HCT116 (cell line): ENCODE data around the gene FBXO21.

Source experiments
- CEBPB ChIP-seq: IDR thresholded peaks from 2 replicates; pipeline ENCODE4 v1.6.1; 2012; ENCODE audit warnings: low read depth
- EGR1 ChIP-seq: IDR thresholded peaks from 2 replicates; pipeline ENCODE4 v1.6.1; 2012; ENCODE audit warnings: low read depth
- ELF1 ChIP-seq: IDR thresholded peaks from 2 replicates; pipeline ENCODE4 v1.6.1; 2012; ENCODE audit warnings: low read depth, borderline replicate concordance
- EZH2 ChIP-seq: fragments of 200-600 bp; sonication (generic); IDR thresholded peaks from 2 replicates; pipeline ENCODE4 v1.6.1; 2017; ENCODE audit warnings: antibody characterized with exemption, mixed run types
- FOSL1 ChIP-seq: IDR thresholded peaks from 2 replicates; pipeline ENCODE4 v1.6.1; 2012; ENCODE audit warnings: low read depth
- POLR2A ChIP-seq: IDR thresholded peaks from 2 replicates; pipeline ENCODE4 v1.7.0; 2011; ENCODE audit warnings: borderline replicate concordance; ENCODE audit not compliant: insufficient read depth, insufficient read length; ENCODE audit errors: extremely low read depth
- POLR2AphosphoS5 ChIP-seq: IDR thresholded peaks from 2 replicates; pipeline ENCODE4 v1.6.1; 2011; ENCODE audit warnings: mild to moderate bottlenecking, low read depth, low read length, moderate library complexity
- RAD21 ChIP-seq: IDR thresholded peaks from 2 replicates; pipeline ENCODE4 v1.6.1; 2012; ENCODE audit warnings: low read depth, mild to moderate bottlenecking
- SIN3A ChIP-seq: IDR thresholded peaks from 2 replicates; pipeline ENCODE4 v1.6.1; 2012; ENCODE audit warnings: low read depth
- SP1 ChIP-seq: IDR thresholded peaks from 2 replicates; pipeline ENCODE4 v1.6.1; 2012; ENCODE audit warnings: low read depth
- TF ChIP-seq, protein P1 (sequence below), 3 experiments: fragments of 200-600 bp in 1 of 3; sonication (generic) in 1 of 3; IDR thresholded peaks in 2 of 3; conservative IDR thresholded peaks in 1 of 3; 2 replicates each; pipeline ENCODE4 v1.5.1; 2012 to 2017; ENCODE audit warnings: low read depth in 2 of 3, low read length in 2 of 3, antibody characterized with exemption in 1 of 3, borderline replicate concordance in 1 of 3, control low read depth in 1 of 3, mild to moderate bottlenecking in 1 of 3, mixed read lengths in 1 of 3, mixed run types in 1 of 3, moderate library complexity in 1 of 3; ENCODE audit not compliant: insufficient read depth in 1 of 3
- TF ChIP-seq, protein P2 (sequence below): IDR thresholded peaks from 2 replicates; pipeline ENCODE4 v1.6.1; 2012; ENCODE audit warnings: low read depth

DNA sequence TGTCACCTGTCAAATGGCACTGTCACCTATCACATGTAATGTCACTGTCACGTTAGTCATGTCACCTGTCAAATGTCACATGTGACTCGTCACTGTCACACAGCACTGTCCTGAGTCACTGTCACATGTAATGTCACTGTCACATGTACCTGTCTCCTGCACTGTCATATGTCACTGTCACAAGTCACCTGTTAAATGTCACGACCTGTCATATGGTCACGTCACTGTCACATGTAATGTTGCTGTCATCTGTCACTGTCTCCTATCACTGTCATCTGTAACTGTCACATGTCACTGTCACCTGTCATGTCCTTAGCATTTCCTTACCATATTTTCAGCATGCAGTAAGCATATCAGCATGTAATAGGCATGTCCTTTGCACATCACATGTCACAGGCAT, 63.9 kb downstream of the FBXO21 start:
- TF ChIP-seq, protein P1, sequence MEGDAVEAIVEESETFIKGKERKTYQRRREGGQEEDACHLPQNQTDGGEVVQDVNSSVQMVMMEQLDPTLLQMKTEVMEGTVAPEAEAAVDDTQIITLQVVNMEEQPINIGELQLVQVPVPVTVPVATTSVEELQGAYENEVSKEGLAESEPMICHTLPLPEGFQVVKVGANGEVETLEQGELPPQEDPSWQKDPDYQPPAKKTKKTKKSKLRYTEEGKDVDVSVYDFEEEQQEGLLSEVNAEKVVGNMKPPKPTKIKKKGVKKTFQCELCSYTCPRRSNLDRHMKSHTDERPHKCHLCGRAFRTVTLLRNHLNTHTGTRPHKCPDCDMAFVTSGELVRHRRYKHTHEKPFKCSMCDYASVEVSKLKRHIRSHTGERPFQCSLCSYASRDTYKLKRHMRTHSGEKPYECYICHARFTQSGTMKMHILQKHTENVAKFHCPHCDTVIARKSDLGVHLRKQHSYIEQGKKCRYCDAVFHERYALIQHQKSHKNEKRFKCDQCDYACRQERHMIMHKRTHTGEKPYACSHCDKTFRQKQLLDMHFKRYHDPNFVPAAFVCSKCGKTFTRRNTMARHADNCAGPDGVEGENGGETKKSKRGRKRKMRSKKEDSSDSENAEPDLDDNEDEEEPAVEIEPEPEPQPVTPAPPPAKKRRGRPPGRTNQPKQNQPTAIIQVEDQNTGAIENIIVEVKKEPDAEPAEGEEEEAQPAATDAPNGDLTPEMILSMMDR (IDR thresholded peaks at IDR 0.05 in 2 of 3, conservative IDR thresholded peaks at IDR 0.05 in 1 of 3; ENCODE audit: borderline replicate concordance in 1 of 3, insufficient read depth in 1 of 3, low read depth in 2 of 3, low read length in 2 of 3) = no peak
- TF ChIP-seq RAD21 = no peak
- no peak for TF ChIP-seq FOSL1
- no peak for TF ChIP-seq SP1
- no peak for TF ChIP-seq POLR2A
- TF ChIP-seq ELF1 = no peak
- no peak for TF ChIP-seq POLR2AphosphoS5
- no peak for TF ChIP-seq SIN3A
- no peak for TF ChIP-seq CEBPB
- no peak for TF ChIP-seq EZH2
- TF ChIP-seq, protein P2, sequence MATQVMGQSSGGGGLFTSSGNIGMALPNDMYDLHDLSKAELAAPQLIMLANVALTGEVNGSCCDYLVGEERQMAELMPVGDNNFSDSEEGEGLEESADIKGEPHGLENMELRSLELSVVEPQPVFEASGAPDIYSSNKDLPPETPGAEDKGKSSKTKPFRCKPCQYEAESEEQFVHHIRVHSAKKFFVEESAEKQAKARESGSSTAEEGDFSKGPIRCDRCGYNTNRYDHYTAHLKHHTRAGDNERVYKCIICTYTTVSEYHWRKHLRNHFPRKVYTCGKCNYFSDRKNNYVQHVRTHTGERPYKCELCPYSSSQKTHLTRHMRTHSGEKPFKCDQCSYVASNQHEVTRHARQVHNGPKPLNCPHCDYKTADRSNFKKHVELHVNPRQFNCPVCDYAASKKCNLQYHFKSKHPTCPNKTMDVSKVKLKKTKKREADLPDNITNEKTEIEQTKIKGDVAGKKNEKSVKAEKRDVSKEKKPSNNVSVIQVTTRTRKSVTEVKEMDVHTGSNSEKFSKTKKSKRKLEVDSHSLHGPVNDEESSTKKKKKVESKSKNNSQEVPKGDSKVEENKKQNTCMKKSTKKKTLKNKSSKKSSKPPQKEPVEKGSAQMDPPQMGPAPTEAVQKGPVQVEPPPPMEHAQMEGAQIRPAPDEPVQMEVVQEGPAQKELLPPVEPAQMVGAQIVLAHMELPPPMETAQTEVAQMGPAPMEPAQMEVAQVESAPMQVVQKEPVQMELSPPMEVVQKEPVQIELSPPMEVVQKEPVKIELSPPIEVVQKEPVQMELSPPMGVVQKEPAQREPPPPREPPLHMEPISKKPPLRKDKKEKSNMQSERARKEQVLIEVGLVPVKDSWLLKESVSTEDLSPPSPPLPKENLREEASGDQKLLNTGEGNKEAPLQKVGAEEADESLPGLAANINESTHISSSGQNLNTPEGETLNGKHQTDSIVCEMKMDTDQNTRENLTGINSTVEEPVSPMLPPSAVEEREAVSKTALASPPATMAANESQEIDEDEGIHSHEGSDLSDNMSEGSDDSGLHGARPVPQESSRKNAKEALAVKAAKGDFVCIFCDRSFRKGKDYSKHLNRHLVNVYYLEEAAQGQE = no peak
- TF ChIP-seq EGR1 = no peak
